ENCODE measurements around the gene ARID1A.

Gene ARID1A

GRCh38 chr1:26768755-26769154 lies 72.9 kb downstream of the ARID1A start:
- H3K27ac ChIP-seq (ENCODE audit: insufficient read depth in 1 of 2, low read depth in 1 of 2, low read length in 2 of 2, poor library complexity in 1 of 2, severe bottlenecking in 2 of 2): peak overlapping the region in 1 of 2 experiments; percentile 37
- DNase-seq: peak in 2 of 3 donors; percentile 21 to 24
- no peaks in the 10 kb centered on the region for H3K9me3 ChIP-seq (ENCODE audit: control extremely low read depth in 1 of 5, control insufficient read depth in 4 of 5, insufficient read depth in 2 of 5, low read depth in 1 of 5, low read length in 4 of 5)
- peaks cover 48 to 90% (median 77%) of the 10 kb centered on the region in 4 experiments for H3K36me3 ChIP-seq (ENCODE audit: control insufficient read depth in 4 of 4, insufficient read depth in 4 of 4, low read length in 3 of 4)
- no peak overlapping the region for H3K4me3 ChIP-seq (ENCODE audit: control insufficient read depth in 1 of 7, extremely low read depth in 1 of 7, insufficient read depth in 4 of 7, low read depth in 2 of 7, low read length in 6 of 7)
- H3K27me3 ChIP-seq (replicated peaks in 2 of 5; ENCODE audit: control insufficient read depth in 4 of 5, insufficient read depth in 5 of 5, low read length in 4 of 5): no peaks in the 10 kb centered on the region
- ChIA-PET CTCF (interaction anchor here (1.7 to 4.4 kb wide), 3 partner anchors 9 to 91 kb away, joined by 5 to 18 read pairs (median 7); no protein-coding TSS in a partner anchor), POLR2A (no interaction called here)
- 0% methylated on average over 1 of the region's 3 CpGs for WGBS (ENCODE audit: insufficient coverage)
- H3K4me1 ChIP-seq (ENCODE audit: control extremely low read depth in 1 of 4, control insufficient read depth in 4 of 4, insufficient read depth in 4 of 4, low read length in 3 of 4): peaks cover 0 to 25% (median 13%) of the 10 kb centered on the region in 4 experiments

- Histone ChIP-seq H3K27me3 (replicated peaks in 2 of 5; ENCODE audit: control insufficient read depth in 4 of 5, insufficient read depth in 5 of 5, low read length in 4 of 5) (no peaks in the 10 kb centered on the region), H3K27ac (ENCODE audit: insufficient read depth in 1 of 2, low read depth in 1 of 2, low read length in 2 of 2, poor library complexity in 1 of 2, severe bottlenecking in 2 of 2) (peak overlapping the region in 1 of 2 experiments; percentile 57), H3K4me1 (ENCODE audit: control extremely low read depth in 1 of 4, control insufficient read depth in 4 of 4, insufficient read depth in 4 of 4, low read length in 3 of 4) (peaks cover 0 to 25% (median 13%) of the 10 kb centered on the region in 4 experiments), H3K36me3 (ENCODE audit: control insufficient read depth in 4 of 4, insufficient read depth in 4 of 4, low read length in 3 of 4) (peaks cover 51 to 98% (median 84%) of the 10 kb centered on the region in 4 experiments), H3K9me3 (ENCODE audit: control extremely low read depth in 1 of 5, control insufficient read depth in 4 of 5, insufficient read depth in 2 of 5, low read depth in 1 of 5, low read length in 4 of 5) (no peaks in the 10 kb centered on the region), H3K4me3 (ENCODE audit: control insufficient read depth in 1 of 7, extremely low read depth in 1 of 7, insufficient read depth in 4 of 7, low read depth in 2 of 7, low read length in 6 of 7) (no peak overlapping the region)
- ChIA-PET POLR2A (interaction anchor here (0.9 to 1.6 kb wide), 2 partner anchors 14 to 74 kb away, joined by 3 read pairs; no protein-coding TSS in a partner anchor), CTCF (interaction anchor here (1.7 kb wide), 4 partner anchors 10 to 18 kb away, joined by 4 to 14 read pairs (median 8); no protein-coding TSS in a partner anchor)
- DNase-seq: no peak
- WGBS (ENCODE audit: insufficient coverage): 91% methylated on average over 3 of the region's 3 CpGs
Observed at GRCh38 chr1:26771285-26771642, 75.4 kb downstream of the ARID1A start.

GRCh38 chr1:26771643-26772321 lies 76.0 kb downstream of the ARID1A start:
- Histone ChIP-seq H3K27me3 (replicated peaks in 2 of 5; ENCODE audit: control insufficient read depth in 4 of 5, insufficient read depth in 5 of 5, low read length in 4 of 5) (no peaks in the 10 kb centered on the region), H3K4me1 (ENCODE audit: control extremely low read depth in 1 of 4, control insufficient read depth in 4 of 4, insufficient read depth in 4 of 4, low read length in 3 of 4) (peaks cover 0 to 23% (median 13%) of the 10 kb centered on the region in 4 experiments), H3K36me3 (ENCODE audit: control insufficient read depth in 4 of 4, insufficient read depth in 4 of 4, low read length in 3 of 4) (peaks cover 48 to 97% (median 81%) of the 10 kb centered on the region in 4 experiments), H3K27ac (ENCODE audit: insufficient read depth in 1 of 2, low read depth in 1 of 2, low read length in 2 of 2, poor library complexity in 1 of 2, severe bottlenecking in 2 of 2) (peak overlapping the region in 1 of 2 experiments; percentile 38), H3K4me3 (ENCODE audit: control insufficient read depth in 1 of 7, extremely low read depth in 1 of 7, insufficient read depth in 4 of 7, low read depth in 2 of 7, low read length in 6 of 7) (no peak overlapping the region), H3K9me3 (ENCODE audit: control extremely low read depth in 1 of 5, control insufficient read depth in 4 of 5, insufficient read depth in 2 of 5, low read depth in 1 of 5, low read length in 4 of 5) (no peaks in the 10 kb centered on the region)
- CTCF ChIA-PET: interaction anchor here (0.7 to 1.7 kb wide), 5 partner anchors 10 to 24 kb away, joined by 4 to 14 read pairs (median 5); no protein-coding TSS in a partner anchor
- WGBS (ENCODE audit: insufficient coverage): 85% methylated on average over 2 of the region's 2 CpGs
- POLR2A ChIA-PET: interaction anchor here (0.9 to 1.6 kb wide), 2 partner anchors 15 to 75 kb away, joined by 3 read pairs; no protein-coding TSS in a partner anchor
- DNase-seq: no peak

GRCh38 chr1:26772687-26773086 lies 76.9 kb downstream of the ARID1A start:
- ChIA-PET POLR2A (no interaction called here), CTCF (interaction anchor here (0.7 to 1.7 kb wide), 4 partner anchors 12 to 28 kb away, joined by 3 to 4 read pairs (median 4); no protein-coding TSS in a partner anchor)
- DNase-seq: no peak
- Histone ChIP-seq H3K9me3 (ENCODE audit: control extremely low read depth in 1 of 5, control insufficient read depth in 4 of 5, insufficient read depth in 2 of 5, low read depth in 1 of 5, low read length in 4 of 5) (no peaks in the 10 kb centered on the region), H3K4me3 (ENCODE audit: control insufficient read depth in 1 of 7, extremely low read depth in 1 of 7, insufficient read depth in 4 of 7, low read depth in 2 of 7, low read length in 6 of 7) (no peak overlapping the region), H3K36me3 (ENCODE audit: control insufficient read depth in 4 of 4, insufficient read depth in 4 of 4, low read length in 3 of 4) (peaks cover 47 to 94% (median 77%) of the 10 kb centered on the region in 4 experiments), H3K27me3 (replicated peaks in 2 of 5; ENCODE audit: control insufficient read depth in 4 of 5, insufficient read depth in 5 of 5, low read length in 4 of 5) (no peaks in the 10 kb centered on the region), H3K4me1 (ENCODE audit: control extremely low read depth in 1 of 4, control insufficient read depth in 4 of 4, insufficient read depth in 4 of 4, low read length in 3 of 4) (peaks cover 0 to 16% (median 9%) of the 10 kb centered on the region in 4 experiments), H3K27ac (ENCODE audit: insufficient read depth in 1 of 2, low read depth in 1 of 2, low read length in 2 of 2, poor library complexity in 1 of 2, severe bottlenecking in 2 of 2) (no peak overlapping the region)
- 80% methylated on average over 3 of the region's 4 CpGs for WGBS (ENCODE audit: insufficient coverage)

- Histone ChIP-seq H3K4me1 (ENCODE audit: control extremely low read depth in 1 of 4, control insufficient read depth in 4 of 4, insufficient read depth in 4 of 4, low read length in 3 of 4) (peaks cover 0 to 11% (median 9%) of the 10 kb centered on the region in 4 experiments), H3K27me3 (replicated peaks in 2 of 5; ENCODE audit: control insufficient read depth in 4 of 5, insufficient read depth in 5 of 5, low read length in 4 of 5) (no peaks in the 10 kb centered on the region), H3K4me3 (ENCODE audit: control insufficient read depth in 1 of 7, extremely low read depth in 1 of 7, insufficient read depth in 4 of 7, low read depth in 2 of 7, low read length in 6 of 7) (no peak overlapping the region), H3K36me3 (ENCODE audit: control insufficient read depth in 4 of 4, insufficient read depth in 4 of 4, low read length in 3 of 4) (peaks cover 41 to 93% (median 76%) of the 10 kb centered on the region in 4 experiments), H3K27ac (ENCODE audit: insufficient read depth in 1 of 2, low read depth in 1 of 2, low read length in 2 of 2, poor library complexity in 1 of 2, severe bottlenecking in 2 of 2) (peak overlapping the region in 1 of 2 experiments; percentile 17), H3K9me3 (ENCODE audit: control extremely low read depth in 1 of 5, control insufficient read depth in 4 of 5, insufficient read depth in 2 of 5, low read depth in 1 of 5, low read length in 4 of 5) (no peaks in the 10 kb centered on the region)
- POLR2A ChIA-PET: no interaction called here
- CTCF ChIA-PET: no interaction called here
- WGBS (ENCODE audit: insufficient coverage): 95% methylated on average over 13 of the region's 13 CpGs
- DNase-seq: no peak
Observed at GRCh38 chr1:26774462-26774861, 78.6 kb downstream of the ARID1A start.

- no peak overlapping the region for H3K27ac ChIP-seq (ENCODE audit: insufficient read depth in 1 of 2, low read depth in 1 of 2, low read length in 2 of 2, poor library complexity in 1 of 2, severe bottlenecking in 2 of 2)
- H3K9me3 ChIP-seq (ENCODE audit: control extremely low read depth in 1 of 5, control insufficient read depth in 4 of 5, insufficient read depth in 2 of 5, low read depth in 1 of 5, low read length in 4 of 5): no peaks in the 10 kb centered on the region
- peaks cover 0 to 14% (median 10%) of the 10 kb centered on the region in 4 experiments for H3K4me1 ChIP-seq (ENCODE audit: control extremely low read depth in 1 of 4, control insufficient read depth in 4 of 4, insufficient read depth in 4 of 4, low read length in 3 of 4)
- WGBS (ENCODE audit: insufficient coverage): 87% methylated on average over 3 of the region's 4 CpGs
- POLR2A ChIA-PET: no interaction called here
- no peak overlapping the region for H3K4me3 ChIP-seq (ENCODE audit: control insufficient read depth in 1 of 7, extremely low read depth in 1 of 7, insufficient read depth in 4 of 7, low read depth in 2 of 7, low read length in 6 of 7)
- no peak for DNase-seq
- H3K27me3 ChIP-seq (replicated peaks in 2 of 5; ENCODE audit: control insufficient read depth in 4 of 5, insufficient read depth in 5 of 5, low read length in 4 of 5): no peaks in the 10 kb centered on the region
- peaks cover 40 to 93% (median 81%) of the 10 kb centered on the region in 4 experiments for H3K36me3 ChIP-seq (ENCODE audit: control insufficient read depth in 4 of 4, insufficient read depth in 4 of 4, low read length in 3 of 4)
- CTCF ChIA-PET: interaction anchor here (1.0 to 1.3 kb wide), 3 partner anchors 13 to 16 kb away, joined by 3 to 4 read pairs (median 3); no protein-coding TSS in a partner anchor
Observed at GRCh38 chr1:26775666-26776065, 79.9 kb downstream of the ARID1A start.
